Measurements from ENCODE around the gene PGLYRP2. TPM values are rescaled to one million over a fixed set of nuclear protein-coding genes. Genes with fewer than 3 reads are reported as not detected.

The PGLYRP2 gene
- polyA plus RNA-seq, 1 donor from 2014 or later, result not detected

- H3K9ac ChIP-seq (ENCODE audit: low read length), result no peak overlapping the region
Measured at GRCh38 chr19:15452111-15453047, 26.9 kb downstream of the PGLYRP2 start.

DNA sequence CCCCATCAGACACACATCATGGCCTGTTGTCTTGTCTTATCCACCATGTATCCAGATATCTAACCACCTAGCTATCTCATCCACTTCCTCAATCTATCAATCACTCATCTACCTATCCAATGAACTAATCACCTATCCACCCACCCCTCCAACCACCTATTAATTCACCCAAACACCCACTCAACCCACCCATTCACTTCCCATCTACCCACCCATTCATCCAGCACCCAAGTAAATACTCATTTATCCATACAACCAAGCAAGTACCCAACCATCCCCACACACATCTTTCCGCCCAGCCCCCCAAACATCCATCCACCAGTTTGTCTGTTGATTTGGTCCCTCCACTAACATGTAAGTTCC is 28.8 kb downstream of the PGLYRP2 start:
- peaks cover 29% of the 10 kb centered on the region for H3K27me3 ChIP-seq (ENCODE audit: insufficient read depth, low read depth, low read length)
- H3K27ac ChIP-seq (ENCODE audit: low read length), result peak overlapping the region; percentile 31
- peaks cover 3% of the 10 kb centered on the region for H3K79me2 ChIP-seq (replicated peaks; ENCODE audit: insufficient read depth, low read length)
- peaks cover 8% of the 10 kb centered on the region for H3F3A ChIP-seq (ENCODE audit: insufficient read depth, low read length, poor library complexity, severe bottlenecking)
- H3K4me2 ChIP-seq (ENCODE audit: low read length), result peak overlapping the region; percentile 10
- peak overlapping the region; percentile 60 for H2AFZ ChIP-seq (ENCODE audit: low read depth, low read length)
- no peaks in the 10 kb centered on the region for H3K9me2 ChIP-seq (ENCODE audit: insufficient read depth, low read length)
- no peaks in the 10 kb centered on the region for H4K20me1 ChIP-seq (ENCODE audit: insufficient read depth)
- no peak for TF ChIP-seq TAF1 (IDR thresholded peaks at IDR 0.05; ENCODE audit: low read depth)
- no peak for TF ChIP-seq POLR2AphosphoS5 (IDR thresholded peaks at IDR 0.05)
- no peak for TF ChIP-seq CTCF (IDR thresholded peaks at IDR 0.05; ENCODE audit: poor library complexity, severe bottlenecking)
- TF ChIP-seq, protein P1, sequence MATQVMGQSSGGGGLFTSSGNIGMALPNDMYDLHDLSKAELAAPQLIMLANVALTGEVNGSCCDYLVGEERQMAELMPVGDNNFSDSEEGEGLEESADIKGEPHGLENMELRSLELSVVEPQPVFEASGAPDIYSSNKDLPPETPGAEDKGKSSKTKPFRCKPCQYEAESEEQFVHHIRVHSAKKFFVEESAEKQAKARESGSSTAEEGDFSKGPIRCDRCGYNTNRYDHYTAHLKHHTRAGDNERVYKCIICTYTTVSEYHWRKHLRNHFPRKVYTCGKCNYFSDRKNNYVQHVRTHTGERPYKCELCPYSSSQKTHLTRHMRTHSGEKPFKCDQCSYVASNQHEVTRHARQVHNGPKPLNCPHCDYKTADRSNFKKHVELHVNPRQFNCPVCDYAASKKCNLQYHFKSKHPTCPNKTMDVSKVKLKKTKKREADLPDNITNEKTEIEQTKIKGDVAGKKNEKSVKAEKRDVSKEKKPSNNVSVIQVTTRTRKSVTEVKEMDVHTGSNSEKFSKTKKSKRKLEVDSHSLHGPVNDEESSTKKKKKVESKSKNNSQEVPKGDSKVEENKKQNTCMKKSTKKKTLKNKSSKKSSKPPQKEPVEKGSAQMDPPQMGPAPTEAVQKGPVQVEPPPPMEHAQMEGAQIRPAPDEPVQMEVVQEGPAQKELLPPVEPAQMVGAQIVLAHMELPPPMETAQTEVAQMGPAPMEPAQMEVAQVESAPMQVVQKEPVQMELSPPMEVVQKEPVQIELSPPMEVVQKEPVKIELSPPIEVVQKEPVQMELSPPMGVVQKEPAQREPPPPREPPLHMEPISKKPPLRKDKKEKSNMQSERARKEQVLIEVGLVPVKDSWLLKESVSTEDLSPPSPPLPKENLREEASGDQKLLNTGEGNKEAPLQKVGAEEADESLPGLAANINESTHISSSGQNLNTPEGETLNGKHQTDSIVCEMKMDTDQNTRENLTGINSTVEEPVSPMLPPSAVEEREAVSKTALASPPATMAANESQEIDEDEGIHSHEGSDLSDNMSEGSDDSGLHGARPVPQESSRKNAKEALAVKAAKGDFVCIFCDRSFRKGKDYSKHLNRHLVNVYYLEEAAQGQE (IDR thresholded peaks at IDR 0.05; ENCODE audit: borderline replicate concordance), result no peak
- TF ChIP-seq EP300 (conservative IDR thresholded peaks at IDR 0.05; ENCODE audit: poor library complexity, severe bottlenecking), result no peak
- TF ChIP-seq RAD21 (conservative IDR thresholded peaks at IDR 0.05), result no peak
- no peak for TF ChIP-seq SMC3 (conservative IDR thresholded peaks at IDR 0.05; ENCODE audit: poor library complexity)
- TF ChIP-seq EZH2 (IDR thresholded peaks at IDR 0.05; ENCODE audit: borderline replicate concordance, insufficient read depth, low read length, poor library complexity, severe bottlenecking), result no peak
- no peak for TF ChIP-seq MXI1 (conservative IDR thresholded peaks at IDR 0.05; ENCODE audit: poor library complexity, severe bottlenecking)
- no peaks in the 10 kb centered on the region for H3K9me3 ChIP-seq (ENCODE audit: low read length)
- no peak overlapping the region for H3K9ac ChIP-seq (ENCODE audit: low read length)
- peak overlapping the region; percentile 58 for H3K4me3 ChIP-seq (ENCODE audit: low read length)
- no peaks in the 10 kb centered on the region for H3K36me3 ChIP-seq (ENCODE audit: insufficient read depth, low read length)

More at GRCh38 chr19:15452111-15453047, 26.9 kb downstream of the PGLYRP2 start:
- Histone ChIP-seq H4K20me1 (ENCODE audit: insufficient read depth) (no peaks in the 10 kb centered on the region), H3K9me2 (ENCODE audit: insufficient read depth, low read length) (no peaks in the 10 kb centered on the region), H3K79me2 (replicated peaks; ENCODE audit: insufficient read depth, low read length) (peaks cover 3% of the 10 kb centered on the region), H3K27ac (ENCODE audit: low read length) (no peak overlapping the region), H3K36me3 (ENCODE audit: insufficient read depth, low read length) (no peaks in the 10 kb centered on the region), H3K4me3 (ENCODE audit: low read length) (no peak overlapping the region), H3F3A (ENCODE audit: insufficient read depth, low read length, poor library complexity, severe bottlenecking) (peaks cover 8% of the 10 kb centered on the region), H3K9me3 (ENCODE audit: low read length) (no peaks in the 10 kb centered on the region), H3K27me3 (ENCODE audit: insufficient read depth, low read depth, low read length) (peaks cover 48% of the 10 kb centered on the region), H3K4me2 (ENCODE audit: low read length) (no peak overlapping the region), H2AFZ (ENCODE audit: low read depth, low read length) (no peak overlapping the region)
- TF ChIP-seq CTCF (IDR thresholded peaks at IDR 0.05; ENCODE audit: poor library complexity, severe bottlenecking) (no peak), EZH2 (IDR thresholded peaks at IDR 0.05; ENCODE audit: borderline replicate concordance, insufficient read depth, low read length, poor library complexity, severe bottlenecking) (no peak)
